Naive B cell (primary cell): ENCODE results near the gene ABHD2. TPM values are rescaled to one million over a fixed set of nuclear protein-coding genes. Genes with fewer than 3 reads are reported as not detected.
A peak's percentile ranks its signal among the peaks of the same experiment; 100 is the strongest.

Experiments
- ATAC-seq, 2 donors: fragments of 150-1000 bp; cut with Tn5 transposase; 2 replicates each; pipeline ENCODE4 v1.10.0; 2021; ENCODE audit warnings: low read depth in 2 of 2, mild to moderate bottlenecking in 2 of 2, moderate library complexity in 2 of 2
- DNase-seq: peaks from one replicate; pipeline ENCODE4 v3.0.0; 2022
- H3K27ac Mint-ChIP-seq, 6 donors: one replicate each; pipeline ENCODE4 v1.8.0; 2020 to 2022; ENCODE audit warnings: mild to moderate bottlenecking in 6 of 6, mixed read lengths in 6 of 6, moderate library complexity in 5 of 6, inconsistent platforms in 2 of 6
- H3K27me3 Mint-ChIP-seq, 3 donors: one replicate each; pipeline ENCODE4 v1.8.0; 2021 to 2022; ENCODE audit warnings: mixed read lengths in 3 of 3, mild to moderate bottlenecking in 1 of 3
- H3K36me3 Mint-ChIP-seq, 2 donors: one replicate each; pipeline ENCODE4 v1.8.0; 2020 to 2022; ENCODE audit warnings: mixed read lengths in 2 of 2, inconsistent platforms in 1 of 2, mild to moderate bottlenecking in 1 of 2
- H3K4me1 Mint-ChIP-seq, 3 donors: one replicate each; pipeline ENCODE4 v1.8.0; 2020 to 2022; ENCODE audit warnings: mixed read lengths in 3 of 3, inconsistent platforms in 1 of 3, mild to moderate bottlenecking in 1 of 3, moderate library complexity in 1 of 3
- H3K4me3 Mint-ChIP-seq, 8 donors: one replicate each; pipeline ENCODE4 v1.8.0; 2020 to 2022; ENCODE audit warnings: mild to moderate bottlenecking in 8 of 8, mixed read lengths in 8 of 8, moderate library complexity in 8 of 8, inconsistent platforms in 2 of 8
- H3K9me3 Mint-ChIP-seq, 7 donors: one replicate each; pipeline ENCODE4 v1.8.0; 2020 to 2022; ENCODE audit warnings: mixed read lengths in 7 of 7, mild to moderate bottlenecking in 5 of 7, inconsistent platforms in 2 of 7, moderate library complexity in 1 of 7
- polyA plus RNA-seq, 6 donors: library from polyadenylated mRNA; unstranded; fragments of 300-500 nt; fragmentation: Illumina TruSeq; gene quantifications; one replicate each; pipeline ENCODE4 v1.2.3, GENCODE V29; 2021; ENCODE audit warnings: low read depth in 6 of 6

The ABHD2 gene
- polyA plus RNA-seq, 6 donors from 2014 or later = 5.4 to 17.6 (median 12.1) TPM

DNA sequence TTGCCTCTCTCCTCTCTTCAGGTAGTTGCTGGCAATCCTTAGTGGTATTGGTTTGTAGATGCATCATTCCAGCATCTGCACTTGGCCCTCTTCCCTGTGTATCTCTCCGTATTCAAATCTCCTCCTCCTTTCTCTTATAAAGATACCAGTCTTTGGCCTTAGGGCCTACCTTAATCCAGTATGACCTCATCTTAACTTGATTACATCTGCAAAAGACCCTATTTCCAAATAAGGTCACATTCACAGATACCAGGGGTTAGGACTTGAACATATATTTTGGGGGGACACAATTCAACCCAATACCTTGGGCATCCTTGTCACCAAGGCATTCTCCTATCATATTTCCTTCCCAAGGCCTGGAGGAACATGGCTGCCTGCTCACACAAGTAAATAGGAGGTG lies 22.0 kb upstream of the ABHD2 start:
- Mint-ChIP-seq H3K4me1 (no peaks in the 10 kb centered on the region), H3K27me3 (peaks cover 5 to 29% (median 10%) of the 10 kb centered on the region in 3 donors), H3K27ac (no peak overlapping the region), H3K36me3 (peaks cover 7 to 23% of the 10 kb centered on the region in 2 donors), H3K9me3 (peaks cover 13 to 54% (median 33%) of the 10 kb centered on the region in 7 donors), H3K4me3 (peak overlapping the region in 1 of 8 donors; percentile 68)
- no peak for ATAC-seq
- DNase-seq = no peak

DNA sequence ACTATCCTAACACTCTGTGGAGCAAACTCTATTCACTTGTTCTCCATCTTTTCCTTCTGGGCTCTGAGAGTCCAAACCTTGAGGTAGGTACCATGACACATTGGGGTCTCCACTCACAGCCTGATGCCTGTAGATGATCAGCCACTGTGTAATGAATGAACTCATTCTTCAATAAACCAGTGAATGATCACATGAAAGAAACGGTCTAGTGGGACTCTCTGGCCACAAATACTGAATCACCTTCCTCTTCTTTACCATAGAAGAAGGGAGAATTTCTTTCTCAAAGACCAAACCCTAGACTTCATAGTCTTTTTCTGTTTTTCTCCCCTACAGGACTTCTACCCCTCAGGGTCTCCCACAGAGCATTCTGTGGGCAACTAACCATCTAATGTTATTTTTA lies 20.5 kb upstream of the ABHD2 start:
- peaks cover 7 to 23% of the 10 kb centered on the region in 2 donors for H3K36me3 Mint-ChIP-seq
- H3K4me3 Mint-ChIP-seq = no peak overlapping the region
- ATAC-seq (no peak), DNase-seq (no peak)
- H3K27ac Mint-ChIP-seq = no peak overlapping the region
- H3K27me3 Mint-ChIP-seq = peaks cover 5 to 26% (median 10%) of the 10 kb centered on the region in 3 donors
- H3K4me1 Mint-ChIP-seq = no peaks in the 10 kb centered on the region
- peaks cover 13 to 54% (median 33%) of the 10 kb centered on the region in 7 donors for H3K9me3 Mint-ChIP-seq

- Mint-ChIP-seq H3K4me3 (no peak overlapping the region), H3K4me1 (no peaks in the 10 kb centered on the region), H3K9me3 (peaks cover 13 to 54% (median 33%) of the 10 kb centered on the region in 7 donors), H3K27ac (no peak overlapping the region), H3K27me3 (peaks cover 5 to 26% (median 10%) of the 10 kb centered on the region in 3 donors), H3K36me3 (peaks cover 7 to 23% of the 10 kb centered on the region in 2 donors)
- no peak for ATAC-seq
- DNase-seq = no peak
Observed at GRCh38 chr15:89068325-89068784, 19.9 kb upstream of the ABHD2 start.

GRCh38 chr15:89070197-89071124 lies 17.8 kb upstream of the ABHD2 start:
- H3K4me1 Mint-ChIP-seq = no peaks in the 10 kb centered on the region
- H3K36me3 Mint-ChIP-seq = peaks cover 7 to 23% of the 10 kb centered on the region in 2 donors
- H3K27me3 Mint-ChIP-seq = peaks cover 13 to 28% (median 17%) of the 10 kb centered on the region in 3 donors
- ATAC-seq (no peak), DNase-seq (no peak)
- H3K4me3 Mint-ChIP-seq = no peak overlapping the region
- peaks cover 13 to 46% (median 29%) of the 10 kb centered on the region in 7 donors for H3K9me3 Mint-ChIP-seq
- no peak overlapping the region for H3K27ac Mint-ChIP-seq

DNA sequence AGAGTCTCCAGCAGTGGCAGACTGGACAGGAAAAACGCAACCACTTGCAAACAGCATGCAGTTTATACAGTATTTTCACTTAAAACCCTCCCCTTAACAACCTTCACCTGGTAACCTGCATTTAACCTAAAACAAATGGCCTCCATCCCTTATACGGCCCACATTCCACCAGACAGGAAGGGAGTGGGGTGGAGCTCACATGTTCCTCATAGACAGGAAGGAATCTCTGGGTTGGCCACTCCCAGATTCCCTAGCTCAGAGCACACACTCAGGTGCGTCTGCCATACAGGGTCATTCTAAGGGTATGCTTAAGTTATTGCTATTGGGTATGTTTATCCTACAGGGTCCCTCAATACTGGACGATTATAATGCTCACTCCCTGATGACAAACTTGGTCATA lies 16.8 kb upstream of the ABHD2 start:
- Mint-ChIP-seq H3K27me3 (peaks cover 15 to 23% (median 21%) of the 10 kb centered on the region in 3 donors), H3K4me3 (no peak overlapping the region), H3K27ac (no peak overlapping the region), H3K36me3 (peaks cover 7 to 16% of the 10 kb centered on the region in 2 donors), H3K4me1 (no peaks in the 10 kb centered on the region), H3K9me3 (peaks cover 8 to 36% (median 22%) of the 10 kb centered on the region in 7 donors)
- DNase-seq = no peak
- ATAC-seq = no peak

DNA sequence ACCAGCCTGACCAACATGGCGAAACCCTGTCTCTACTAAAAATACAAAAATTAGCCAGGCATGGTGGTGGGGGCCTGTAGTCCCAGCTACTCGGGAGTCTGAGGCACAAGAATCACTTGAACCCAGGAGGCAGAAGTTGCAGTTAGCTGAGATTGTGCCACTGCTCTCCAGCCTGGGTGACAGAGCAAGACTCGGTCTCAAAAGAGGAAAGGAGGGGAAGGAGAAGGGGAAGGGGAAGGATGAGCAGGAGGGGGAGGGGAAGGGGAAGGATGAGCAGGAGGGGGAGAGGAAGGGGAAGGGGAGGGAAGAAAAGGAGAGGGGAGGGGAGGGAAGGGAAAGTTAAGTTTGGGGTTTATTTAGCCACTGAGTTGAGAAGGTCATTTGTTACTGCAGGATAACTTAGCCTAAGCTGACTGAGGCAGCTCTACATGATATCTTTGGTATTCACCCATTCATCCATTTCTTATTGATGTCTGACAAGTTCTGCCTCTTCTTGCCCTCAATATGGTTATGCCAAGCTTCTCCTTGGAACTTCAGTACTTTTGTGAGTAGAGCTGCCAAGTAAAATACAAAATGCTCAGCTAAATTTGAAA lies 15.9 kb upstream of the ABHD2 start:
- Mint-ChIP-seq H3K36me3 (peaks cover 5 to 7% of the 10 kb centered on the region in 2 donors), H3K4me3 (no peak overlapping the region), H3K27ac (no peak overlapping the region), H3K4me1 (no peaks in the 10 kb centered on the region), H3K27me3 (peaks cover 15 to 23% (median 21%) of the 10 kb centered on the region in 3 donors), H3K9me3 (peaks cover 4 to 27% (median 13%) of the 10 kb centered on the region in 7 donors)
- no peak for DNase-seq
- ATAC-seq = no peak

- H3K4me1 Mint-ChIP-seq = no peaks in the 10 kb centered on the region
- ATAC-seq (no peak), DNase-seq (no peak)
- peaks cover 23 to 33% (median 27%) of the 10 kb centered on the region in 3 donors for H3K27me3 Mint-ChIP-seq
- H3K36me3 Mint-ChIP-seq = no peaks in the 10 kb centered on the region
- H3K27ac Mint-ChIP-seq = no peak overlapping the region
- peak overlapping the region in 1 of 8 donors; percentile 32 for H3K4me3 Mint-ChIP-seq
- H3K9me3 Mint-ChIP-seq = peaks cover 0 to 9% (median 2%) of the 10 kb centered on the region in 7 donors
Observed at GRCh38 chr15:89074402-89075012, 13.7 kb upstream of the ABHD2 start.

DNA sequence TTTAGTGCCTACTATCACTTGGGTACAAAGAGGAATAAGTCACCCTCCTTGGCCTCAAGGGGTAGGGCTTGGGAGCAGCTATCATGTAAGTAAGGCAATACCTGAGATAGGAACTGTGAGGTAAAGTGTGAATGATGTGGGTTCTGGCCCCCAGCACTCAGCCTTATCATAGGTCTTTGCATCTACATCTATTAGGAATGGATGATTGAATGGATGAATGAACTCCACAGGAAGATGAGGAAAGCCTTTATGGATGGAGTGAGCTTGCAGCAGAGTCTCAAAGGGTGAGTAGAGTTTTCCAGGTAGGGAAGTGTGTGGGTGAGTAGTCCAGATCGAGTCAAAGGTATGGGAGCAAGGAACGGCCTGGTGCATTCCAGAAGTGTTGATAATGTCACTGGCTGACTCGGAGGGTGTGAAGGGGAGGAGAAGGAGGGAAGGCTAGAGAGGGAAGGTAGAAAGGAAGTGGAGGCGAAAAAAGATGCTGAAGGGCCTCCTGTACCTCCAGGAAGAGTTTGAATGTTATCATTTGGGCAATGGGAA lies 13.1 kb upstream of the ABHD2 start:
- no peaks in the 10 kb centered on the region for H3K36me3 Mint-ChIP-seq
- no peak overlapping the region for H3K4me3 Mint-ChIP-seq
- ATAC-seq (no peak), DNase-seq (no peak)
- H3K4me1 Mint-ChIP-seq = no peaks in the 10 kb centered on the region
- peaks cover 0 to 6% (median 2%) of the 10 kb centered on the region in 7 donors for H3K9me3 Mint-ChIP-seq
- H3K27me3 Mint-ChIP-seq = peaks cover 24 to 32% (median 29%) of the 10 kb centered on the region in 3 donors
- H3K27ac Mint-ChIP-seq = no peak overlapping the region

- Mint-ChIP-seq H3K27ac (no peak overlapping the region), H3K36me3 (no peaks in the 10 kb centered on the region), H3K4me1 (no peaks in the 10 kb centered on the region), H3K27me3 (peaks cover 18 to 34% (median 32%) of the 10 kb centered on the region in 3 donors), H3K9me3 (peaks cover 0 to under 1% (median 0%) of the 10 kb centered on the region in 7 donors), H3K4me3 (no peak overlapping the region)
- DNase-seq (no peak), ATAC-seq (no peak)
Observed at GRCh38 chr15:89075846-89076245, 12.4 kb upstream of the ABHD2 start.

GRCh38 chr15:89077750-89078149 lies 10.5 kb upstream of the ABHD2 start:
- H3K4me3 Mint-ChIP-seq = no peak overlapping the region
- no peaks in the 10 kb centered on the region for H3K9me3 Mint-ChIP-seq
- H3K4me1 Mint-ChIP-seq = no peaks in the 10 kb centered on the region
- DNase-seq (no peak), ATAC-seq (no peak)
- H3K27ac Mint-ChIP-seq = no peak overlapping the region
- H3K36me3 Mint-ChIP-seq = no peaks in the 10 kb centered on the region
- peaks cover 21 to 32% (median 29%) of the 10 kb centered on the region in 3 donors for H3K27me3 Mint-ChIP-seq

DNA sequence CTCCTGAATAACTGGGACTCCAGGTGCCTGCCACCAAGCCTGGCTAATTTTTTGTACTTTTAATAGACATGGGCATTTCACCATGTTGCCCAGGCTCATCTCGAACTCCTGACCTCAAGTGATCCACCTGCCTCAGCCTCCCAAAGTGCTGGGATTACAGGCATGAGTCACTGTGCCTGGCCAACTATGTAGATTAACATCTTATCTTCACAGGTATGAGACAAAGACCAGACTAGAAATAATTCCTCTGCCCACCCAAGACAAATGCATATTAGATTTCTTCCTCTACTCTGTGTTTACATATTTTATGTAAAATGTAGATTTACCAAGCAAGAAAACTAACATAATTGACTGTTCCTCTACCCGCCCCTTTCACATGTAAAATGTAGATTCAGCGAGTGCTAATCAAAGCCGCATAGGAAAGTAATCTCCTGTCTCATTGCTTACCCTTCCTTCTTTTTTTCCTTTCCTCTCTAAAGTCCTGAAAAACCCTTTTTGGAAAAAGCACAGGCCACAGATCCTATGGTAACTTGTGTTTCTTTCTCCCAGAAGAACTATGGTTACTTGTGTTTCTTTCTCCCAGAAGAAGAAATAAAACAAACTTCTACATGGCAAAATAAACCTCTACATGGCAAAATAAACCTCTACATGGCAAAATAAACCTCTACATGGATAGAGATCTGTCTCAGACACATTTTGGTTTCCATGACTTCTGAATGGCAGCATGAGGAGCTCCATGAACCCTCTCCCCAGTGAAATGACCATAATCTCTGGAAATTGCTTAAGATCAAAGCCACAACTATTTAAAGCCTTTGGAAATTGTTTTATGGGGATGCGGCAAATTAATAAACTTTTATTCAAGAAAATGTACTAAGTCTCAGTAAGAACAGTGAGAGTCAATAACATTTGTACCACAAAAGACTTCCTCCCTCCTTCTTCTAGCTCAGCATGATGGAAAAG lies 9.1 kb upstream of the ABHD2 start:
- H3K27me3 Mint-ChIP-seq = peaks cover 21 to 32% (median 29%) of the 10 kb centered on the region in 3 donors
- no peak overlapping the region for H3K4me3 Mint-ChIP-seq
- ATAC-seq = no peak
- no peaks in the 10 kb centered on the region for H3K36me3 Mint-ChIP-seq
- no peak overlapping the region for H3K27ac Mint-ChIP-seq
- H3K9me3 Mint-ChIP-seq = no peaks in the 10 kb centered on the region
- H3K4me1 Mint-ChIP-seq = no peaks in the 10 kb centered on the region
- DNase-seq = no peak

DNA sequence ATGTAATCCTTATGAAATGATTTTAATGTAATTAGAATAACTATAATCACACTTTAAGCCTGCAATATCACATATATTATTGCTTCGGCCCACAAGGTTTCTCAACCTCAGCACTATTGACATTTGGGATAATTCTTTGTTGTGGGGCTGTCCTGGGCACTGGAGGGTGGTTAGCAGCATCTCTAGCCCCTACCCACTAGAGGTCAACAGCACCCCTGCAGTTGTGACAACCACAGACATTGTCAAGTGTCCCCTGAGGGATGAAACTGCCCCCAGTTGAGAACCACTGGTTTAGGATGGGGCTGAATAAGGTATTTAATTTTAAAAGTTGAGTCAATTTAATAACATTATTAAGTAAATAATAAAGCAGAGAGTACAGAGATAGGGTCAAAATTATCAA lies 6.4 kb upstream of the ABHD2 start:
- Mint-ChIP-seq H3K36me3 (no peaks in the 10 kb centered on the region), H3K27ac (no peak overlapping the region), H3K27me3 (peaks cover 15 to 19% (median 19%) of the 10 kb centered on the region in 3 donors), H3K4me3 (no peak overlapping the region), H3K9me3 (no peaks in the 10 kb centered on the region), H3K4me1 (no peaks in the 10 kb centered on the region)
- no peak for ATAC-seq
- no peak for DNase-seq
